Astrocyte (in vitro differentiated cells and primary cell): ENCODE measurements around the gene PDZD2. TPM values are rescaled to one million over a fixed set of nuclear protein-coding genes. Genes with fewer than 3 reads are reported as not detected.

ENCODE experiments used
- DNase-seq: peaks from one replicate; pipeline ENCODE4 v3.0.0-alpha.2; 2010; ENCODE audit warnings: low read depth
- FAIRE-seq: peaks from 2 replicates; lab custom pipeline; 2011; peaks lifted over from hg19 to GRCh38; lab: Jason Lieb, UNC
- H2AFZ ChIP-seq: 2 replicates; pipeline ENCODE4 v1.6.0; 2012; ENCODE audit warnings: low read depth, low read length, inconsistent platforms
- H3K27ac ChIP-seq: 2 replicates; pipeline ENCODE4 v1.5.1; 2011; ENCODE audit warnings: low read depth, low read length, inconsistent platforms
- H3K27me3 ChIP-seq: 2 replicates; pipeline ENCODE4 v1.6.0; 2011; ENCODE audit warnings: low read length, inconsistent platforms; ENCODE audit not compliant: insufficient read depth
- H3K36me3 ChIP-seq: 2 replicates; pipeline ENCODE4 v1.5.1; 2011; ENCODE audit warnings: low read length, inconsistent platforms; ENCODE audit not compliant: insufficient read depth
- H3K4me1 ChIP-seq: 2 replicates; pipeline ENCODE4 v1.5.1; 2011; ENCODE audit warnings: low read length, inconsistent platforms; ENCODE audit not compliant: insufficient read depth
- H3K4me2 ChIP-seq: 2 replicates; pipeline ENCODE4 v1.6.0; 2012; ENCODE audit warnings: low read length, inconsistent platforms
- H3K4me3 ChIP-seq: 2 replicates; pipeline ENCODE4 v1.5.1; 2011; ENCODE audit warnings: low read depth, mild to moderate bottlenecking, low read length, inconsistent platforms; ENCODE audit not compliant: insufficient read depth
- H3K79me2 ChIP-seq: 2 replicates; pipeline ENCODE4 v1.6.0; 2012; ENCODE audit warnings: mild to moderate bottlenecking, low read length, inconsistent platforms; ENCODE audit not compliant: insufficient read depth
- H3K9ac ChIP-seq: 2 replicates; pipeline ENCODE4 v1.6.0; 2012; ENCODE audit warnings: mild to moderate bottlenecking, low read length, inconsistent platforms
- H3K9me3 ChIP-seq: 2 replicates; pipeline ENCODE4 v1.5.1; 2012; ENCODE audit warnings: low read depth, mild to moderate bottlenecking, low read length, inconsistent platforms; ENCODE audit not compliant: insufficient read depth
- H4K20me1 ChIP-seq: 2 replicates; pipeline ENCODE4 v1.6.0; 2012; ENCODE audit warnings: low read length, inconsistent platforms; ENCODE audit not compliant: insufficient read depth
- H3K27ac Mint-ChIP-seq: one replicate; pipeline ENCODE4 v1.8.0; 2021; ENCODE audit warnings: mild to moderate bottlenecking, mixed read lengths; ENCODE audit not compliant: unreplicated experiment
- H3K27me3 Mint-ChIP-seq: one replicate; pipeline ENCODE4 v1.8.0; 2021; ENCODE audit warnings: low read depth, mixed read lengths; ENCODE audit not compliant: unreplicated experiment
- H3K36me3 Mint-ChIP-seq: one replicate; pipeline ENCODE4 v1.8.0; 2021; ENCODE audit warnings: low read depth, mixed read lengths; ENCODE audit not compliant: unreplicated experiment
- H3K4me1 Mint-ChIP-seq: one replicate; pipeline ENCODE4 v1.8.0; 2021; ENCODE audit warnings: low read depth, mixed read lengths; ENCODE audit not compliant: unreplicated experiment
- H3K4me3 Mint-ChIP-seq: one replicate; pipeline ENCODE4 v1.8.0; 2021; ENCODE audit warnings: mild to moderate bottlenecking, moderate library complexity, mixed read lengths; ENCODE audit not compliant: unreplicated experiment
- H3K9me3 Mint-ChIP-seq: one replicate; pipeline ENCODE4 v1.8.0; 2021; ENCODE audit warnings: mild to moderate bottlenecking, mixed read lengths; ENCODE audit not compliant: unreplicated experiment
- CTCF ChIP-seq: IDR thresholded peaks from 2 replicates; pipeline ENCODE4 v1.5.1; 2011; ENCODE audit warnings: low read depth, mild to moderate bottlenecking, inconsistent platforms, low read length, moderate library complexity; ENCODE audit not compliant: insufficient read depth
- EZH2 ChIP-seq: IDR thresholded peaks from 2 replicates; pipeline ENCODE4 v1.6.1; 2012; ENCODE audit warnings: mild to moderate bottlenecking, low read length, inconsistent platforms; ENCODE audit not compliant: insufficient read depth
- total RNA-seq: library from RNA; stranded (reverse); gene quantifications from 2 replicates; pipeline ENCODE4 v1.2.1, GENCODE V29; 2021

Gene PDZD2
- total RNA-seq, 1 donor from 2014 or later: 10.3 TPM

GRCh38 chr5:31995006-31995405, 356.1 kb downstream of the PDZD2 start:
- peaks cover 24% of the 10 kb centered on the region for H3K4me1 Mint-ChIP-seq
- H3K4me3 Mint-ChIP-seq: no peak overlapping the region
- no peaks in the 10 kb centered on the region for H3K9me3 ChIP-seq
- H3K36me3 ChIP-seq: no peaks in the 10 kb centered on the region
- peaks cover 19% of the 10 kb centered on the region for H3K4me1 ChIP-seq
- no peak overlapping the region for H3K4me2 ChIP-seq
- H3K4me3 ChIP-seq: no peak overlapping the region
- peaks cover 4% of the 10 kb centered on the region for H3K36me3 Mint-ChIP-seq
- no peak overlapping the region for H2AFZ ChIP-seq
- no peaks in the 10 kb centered on the region for H4K20me1 ChIP-seq
- TF ChIP-seq CTCF (no peak), EZH2 (no peak)
- H3K9me3 Mint-ChIP-seq: no peaks in the 10 kb centered on the region
- no peaks in the 10 kb centered on the region for H3K79me2 ChIP-seq
- no peak overlapping the region for H3K9ac ChIP-seq
- H3K27ac ChIP-seq: no peak overlapping the region
- no peak for FAIRE-seq
- no peaks in the 10 kb centered on the region for H3K27me3 ChIP-seq
- DNase-seq: no peak
- no peaks in the 10 kb centered on the region for H3K27me3 Mint-ChIP-seq
- no peak overlapping the region for H3K27ac Mint-ChIP-seq

- Histone ChIP-seq H3K9me3 (no peaks in the 10 kb centered on the region), H2AFZ (no peak overlapping the region), H3K9ac (no peak overlapping the region), H3K4me3 (no peak overlapping the region), H3K36me3 (no peaks in the 10 kb centered on the region), H4K20me1 (no peaks in the 10 kb centered on the region), H3K4me2 (no peak overlapping the region), H3K79me2 (no peaks in the 10 kb centered on the region), H3K27ac (no peak overlapping the region), H3K27me3 (no peaks in the 10 kb centered on the region), H3K4me1 (peaks cover 12% of the 10 kb centered on the region)
- H3K4me3 Mint-ChIP-seq: no peak overlapping the region
- H3K9me3 Mint-ChIP-seq: no peaks in the 10 kb centered on the region
- H3K4me1 Mint-ChIP-seq: peaks cover 17% of the 10 kb centered on the region
- DNase-seq (no peak), FAIRE-seq (no peak)
- H3K27ac Mint-ChIP-seq: no peak overlapping the region
- H3K36me3 Mint-ChIP-seq: peaks cover 4% of the 10 kb centered on the region
- TF ChIP-seq EZH2 (no peak), CTCF (no peak)
- H3K27me3 Mint-ChIP-seq: no peaks in the 10 kb centered on the region
Observed at GRCh38 chr5:31995714-31996113, 356.8 kb downstream of the PDZD2 start.

- Histone ChIP-seq H3K79me2 (no peaks in the 10 kb centered on the region), H3K27ac (no peak overlapping the region), H3K27me3 (no peaks in the 10 kb centered on the region), H3K4me3 (no peak overlapping the region), H3K36me3 (no peaks in the 10 kb centered on the region), H3K9ac (no peak overlapping the region), H3K4me2 (no peak overlapping the region), H3K4me1 (peaks cover 9% of the 10 kb centered on the region), H4K20me1 (no peaks in the 10 kb centered on the region), H3K9me3 (no peaks in the 10 kb centered on the region), H2AFZ (no peak overlapping the region)
- H3K9me3 Mint-ChIP-seq: no peaks in the 10 kb centered on the region
- TF ChIP-seq EZH2 (no peak), CTCF (no peak)
- no peak overlapping the region for H3K27ac Mint-ChIP-seq
- peaks cover 7% of the 10 kb centered on the region for H3K36me3 Mint-ChIP-seq
- H3K27me3 Mint-ChIP-seq: no peaks in the 10 kb centered on the region
- H3K4me1 Mint-ChIP-seq: peaks cover 13% of the 10 kb centered on the region
- FAIRE-seq (no peak), DNase-seq (no peak)
- no peak overlapping the region for H3K4me3 Mint-ChIP-seq
Observed at GRCh38 chr5:31996909-31997308, 358.0 kb downstream of the PDZD2 start.
